A673 (cell line): ENCODE measurements around the gene PTX4.

Source experiments
- EZH2 ChIP-seq: fragments of 200-600 bp; sonication (generic); IDR thresholded peaks from 2 replicates; pipeline ENCODE4 v1.6.1; 2017; ENCODE audit warnings: borderline replicate concordance, low read depth, mild to moderate bottlenecking, mixed read lengths, antibody characterized with exemption, low read length; ENCODE audit not compliant: poor library complexity, severe bottlenecking
- TF ChIP-seq, protein P1 (sequence below): fragments of 300-800, 200-600 bp; sonication (generic); conservative IDR thresholded peaks from 2 replicates; pipeline ENCODE4 v1.5.1; 2017; ENCODE audit warnings: low read depth, mild to moderate bottlenecking, antibody characterized with exemption, low read length, moderate library complexity, mixed read lengths

DNA sequence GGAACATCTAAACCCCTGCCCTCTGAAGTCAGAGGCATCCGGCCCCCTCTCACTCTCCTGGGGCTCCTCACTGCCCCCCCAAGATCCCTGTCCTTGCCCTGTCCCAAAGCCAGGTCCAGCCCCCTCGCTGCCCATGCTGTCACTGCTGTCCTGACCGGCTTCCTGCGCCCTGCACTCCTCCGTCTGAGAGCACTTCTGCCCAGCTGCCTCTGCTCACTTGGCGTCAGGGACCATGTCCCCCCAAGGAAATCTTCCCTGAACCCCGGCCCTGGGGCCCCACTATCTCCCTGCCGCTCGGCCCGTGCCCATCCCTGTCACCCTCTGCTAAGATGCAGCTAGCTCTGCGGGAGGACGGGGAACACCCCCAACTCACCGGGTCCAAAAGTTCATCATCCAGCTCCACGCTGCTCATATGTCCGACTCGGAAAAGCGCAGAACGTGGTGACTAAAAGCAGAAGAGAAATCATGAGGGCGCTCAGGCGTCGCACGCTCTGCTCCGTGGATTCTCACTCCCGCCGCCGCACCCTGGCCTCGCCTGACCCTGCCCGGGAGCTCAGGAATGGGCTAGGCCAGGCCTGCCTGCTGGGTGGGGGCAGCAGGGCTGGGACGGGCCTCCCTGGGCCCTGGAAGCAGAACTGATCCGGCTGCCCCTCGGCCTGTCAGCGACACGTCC lies 23.7 kb downstream of the PTX4 start:
- TF ChIP-seq, protein P1, sequence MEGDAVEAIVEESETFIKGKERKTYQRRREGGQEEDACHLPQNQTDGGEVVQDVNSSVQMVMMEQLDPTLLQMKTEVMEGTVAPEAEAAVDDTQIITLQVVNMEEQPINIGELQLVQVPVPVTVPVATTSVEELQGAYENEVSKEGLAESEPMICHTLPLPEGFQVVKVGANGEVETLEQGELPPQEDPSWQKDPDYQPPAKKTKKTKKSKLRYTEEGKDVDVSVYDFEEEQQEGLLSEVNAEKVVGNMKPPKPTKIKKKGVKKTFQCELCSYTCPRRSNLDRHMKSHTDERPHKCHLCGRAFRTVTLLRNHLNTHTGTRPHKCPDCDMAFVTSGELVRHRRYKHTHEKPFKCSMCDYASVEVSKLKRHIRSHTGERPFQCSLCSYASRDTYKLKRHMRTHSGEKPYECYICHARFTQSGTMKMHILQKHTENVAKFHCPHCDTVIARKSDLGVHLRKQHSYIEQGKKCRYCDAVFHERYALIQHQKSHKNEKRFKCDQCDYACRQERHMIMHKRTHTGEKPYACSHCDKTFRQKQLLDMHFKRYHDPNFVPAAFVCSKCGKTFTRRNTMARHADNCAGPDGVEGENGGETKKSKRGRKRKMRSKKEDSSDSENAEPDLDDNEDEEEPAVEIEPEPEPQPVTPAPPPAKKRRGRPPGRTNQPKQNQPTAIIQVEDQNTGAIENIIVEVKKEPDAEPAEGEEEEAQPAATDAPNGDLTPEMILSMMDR: no peak
- no peak for TF ChIP-seq EZH2
